Sigmoid colon (tissue), 4 donors: ENCODE measurements around the gene ARAF.

Experiments used
- CTCF ChIP-seq, 4 experiments: fragments of 450-650 bp in 3 of 4; fragments of 200-600 bp in 1 of 4; IDR thresholded peaks; one replicate each; pipeline ENCODE4 v1.5.1; 2016 to 2019; ENCODE audit warnings: antibody characterized with exemption in 4 of 4, mild to moderate bottlenecking in 3 of 4, moderate library complexity in 2 of 4
- EP300 ChIP-seq, 4 donors: sonication (generic); formaldehyde crosslinking; IDR thresholded peaks; one replicate each; pipeline ENCODE4 v1.6.1; 2017; ENCODE audit warnings: antibody characterized with exemption in 4 of 4
- POLR2A ChIP-seq, 2 donors: fragments of 450-650 bp; IDR thresholded peaks; one replicate each; pipeline ENCODE4 v1.6.1; 2016; ENCODE audit warnings: antibody characterized with exemption in 2 of 2, mild to moderate bottlenecking in 2 of 2, moderate library complexity in 2 of 2
- POLR2AphosphoS5 ChIP-seq, 4 donors: sonication (generic); formaldehyde crosslinking; IDR thresholded peaks; one replicate each; pipeline ENCODE4 v1.6.1; 2017; ENCODE audit warnings: antibody characterized with exemption in 4 of 4

GRCh38 chrX:47614618-47615017 lies 53.6 kb downstream of the ARAF start:
- TF ChIP-seq CTCF (IDR thresholded peaks at IDR 0.05): no peak
- no peak for TF ChIP-seq POLR2A (IDR thresholded peaks at IDR 0.05)
- TF ChIP-seq POLR2AphosphoS5 (IDR thresholded peaks at IDR 0.05): no peak
- TF ChIP-seq EP300 (IDR thresholded peaks at IDR 0.05): no peak
